H1 (cell line): ENCODE measurements around the gene TATDN2. TPM values are rescaled to one million over a fixed set of nuclear protein-coding genes. Genes with fewer than 3 reads are reported as not detected.

ENCODE experiments used
- CTCF ChIA-PET: fragments of 300-600 bp; sonication (Branson Sonifier 250); formaldehyde crosslinking; loops from one replicate; lab custom pipeline; 2021; ENCODE audit not compliant: partially characterized antibody; lab: Charles Lee
- POLR2A ChIA-PET: fragments of 300-600 bp; sonication (Branson Sonifier 250); formaldehyde crosslinking; loops from one replicate; lab custom pipeline; 2021; ENCODE audit warnings: inconsistent platforms; ENCODE audit not compliant: partially characterized antibody; lab: Charles Lee
- DNase-seq, 2 experiments: peaks; one replicate each; pipeline versions ENCODE4 v3.0.0 to v3.0.0-alpha.2; 2010 to 2022; ENCODE audit warnings: low spot score in 2 of 2, low read depth in 1 of 2, mixed read lengths in 1 of 2
- FAIRE-seq: peaks from 2 replicates; lab custom pipeline; 2011; peaks lifted over from hg19 to GRCh38; lab: Jason Lieb, UNC
- H2AFZ ChIP-seq: 2 replicates; pipeline ENCODE4 v1.8.1; 2012; ENCODE audit warnings: low read length, inconsistent platforms
- H2AK5ac ChIP-seq: 2 replicates; pipeline ENCODE4 v1.6.1; 2013; ENCODE audit warnings: low read depth, low read length
- H2BK120ac ChIP-seq: replicated peaks from 2 replicates; pipeline ENCODE3; 2013; ENCODE audit warnings: low read depth, low read length, inconsistent platforms
- H2BK12ac ChIP-seq: 2 replicates; pipeline ENCODE4 v1.6.1; 2013; ENCODE audit warnings: low read depth, low read length
- H2BK15ac ChIP-seq: 2 replicates; pipeline ENCODE4 v1.6.1; 2013; ENCODE audit warnings: low read length
- H2BK20ac ChIP-seq: 2 replicates; pipeline ENCODE4 v1.6.1; 2013; ENCODE audit warnings: low read length
- H2BK5ac ChIP-seq: 2 replicates; pipeline ENCODE4 v1.6.1; 2013; ENCODE audit warnings: low read depth, low read length
- H3K14ac ChIP-seq: 2 replicates; pipeline ENCODE4 v1.6.1; 2013; ENCODE audit warnings: inconsistent platforms; ENCODE audit not compliant: insufficient read length
- H3K18ac ChIP-seq: 2 replicates; pipeline ENCODE4 v1.6.1; 2013; ENCODE audit warnings: low read length; ENCODE audit errors: extremely low read depth
- H3K23ac ChIP-seq: 2 replicates; pipeline ENCODE4 v1.6.1; 2013; ENCODE audit warnings: inconsistent platforms; ENCODE audit not compliant: insufficient read length
- H3K23me2 ChIP-seq: 2 replicates; pipeline ENCODE4 v1.6.1; 2013; ENCODE audit warnings: low read depth, low read length
- H3K27ac ChIP-seq: 2 replicates; pipeline ENCODE4 v1.6.1; 2011; ENCODE audit warnings: low read depth, low read length, inconsistent platforms
- H3K27me3 ChIP-seq, 4 experiments: replicated peaks in 1 of 4; 1 replicate in 1 of 4; 2 replicates in 3 of 4; pipeline versions ENCODE4 v1.6.1 to v1.8.1; 2011 to 2013; ENCODE audit warnings: low read length in 3 of 4, mild to moderate bottlenecking in 3 of 4, inconsistent platforms in 2 of 4, mixed read lengths in 2 of 4, moderate library complexity in 1 of 4; ENCODE audit not compliant: control insufficient read depth in 3 of 4, insufficient read depth in 3 of 4; ENCODE audit errors: extremely low read depth in 1 of 4
- H3K36me3 ChIP-seq, 4 experiments: 2 replicates each; pipeline versions ENCODE4 v1.6.1 to v1.8.1; 2011 to 2013; ENCODE audit warnings: mild to moderate bottlenecking in 4 of 4, low read length in 3 of 4, moderate library complexity in 2 of 4, control low read depth in 1 of 4, inconsistent platforms in 1 of 4; ENCODE audit not compliant: insufficient read depth in 4 of 4, control insufficient read depth in 2 of 4
- H3K4ac ChIP-seq: replicated peaks from 2 replicates; pipeline ENCODE3; 2013; ENCODE audit warnings: low read length, low read depth, mixed read lengths, inconsistent platforms; ENCODE audit not compliant: insufficient read length
- H3K4me1 ChIP-seq, 4 experiments: replicated peaks in 1 of 4; 1 replicate in 1 of 4; 2 replicates in 3 of 4; pipeline versions ENCODE4 v1.6.1 to v1.8.1; 2011 to 2013; ENCODE audit warnings: low read length in 3 of 4, inconsistent platforms in 2 of 4, mixed read lengths in 1 of 4; ENCODE audit not compliant: insufficient read depth in 4 of 4, control insufficient read depth in 3 of 4
- H3K4me2 ChIP-seq, 2 experiments: 2 replicates each; pipeline versions ENCODE4 v1.6.1 to v1.8.1; 2011 to 2013; ENCODE audit warnings: low read depth in 2 of 2, low read length in 2 of 2, control low read depth in 1 of 2, inconsistent platforms in 1 of 2, mild to moderate bottlenecking in 1 of 2; ENCODE audit not compliant: insufficient read depth in 1 of 2
- H3K4me3 ChIP-seq, 4 experiments: fragments of 200-600, 300-600 bp in 1 of 4; sonication (generic), shearing (Covaris generic), sonication (Bioruptor Twin) in 1 of 4; 2 replicates each; pipeline versions ENCODE4 v1.5.1 to v1.8.1; 2011 to 2016; ENCODE audit warnings: low read length in 4 of 4, low read depth in 3 of 4, control low read depth in 2 of 4, inconsistent platforms in 2 of 4, mild to moderate bottlenecking in 2 of 4, mixed read lengths in 1 of 4, moderate library complexity in 1 of 4; ENCODE audit not compliant: insufficient read depth in 2 of 4; ENCODE audit errors: extremely low read depth in 1 of 4
- H3K56ac ChIP-seq: replicated peaks from 2 replicates; pipeline ENCODE3; 2013; ENCODE audit warnings: low read depth, mild to moderate bottlenecking, mixed read lengths, low read length, inconsistent platforms; ENCODE audit not compliant: insufficient read length
- H3K79me1 ChIP-seq: 2 replicates; pipeline ENCODE4 v1.6.1; 2013; ENCODE audit warnings: low read depth, low read length, control low read depth
- H3K79me2 ChIP-seq, 2 experiments: 2 replicates each; pipeline versions ENCODE4 v1.6.1 to v1.8.1; 2012 to 2013; ENCODE audit warnings: low read length in 2 of 2, mild to moderate bottlenecking in 2 of 2, inconsistent platforms in 1 of 2; ENCODE audit not compliant: insufficient read depth in 2 of 2, control insufficient read depth in 1 of 2
- H3K9ac ChIP-seq, 4 experiments: replicated peaks in 1 of 4; 1 replicate in 1 of 4; 2 replicates in 3 of 4; pipeline versions ENCODE4 v1.6.1 to v1.8.1; 2011 to 2013; ENCODE audit warnings: low read depth in 3 of 4, low read length in 3 of 4, control low read depth in 2 of 4, mild to moderate bottlenecking in 2 of 4, moderate library complexity in 2 of 4, inconsistent platforms in 1 of 4; ENCODE audit errors: extremely low read depth in 1 of 4
- H3K9me3 ChIP-seq, 2 experiments: 2 replicates each; pipeline versions ENCODE4 v1.6.1 to v1.8.1; 2012 to 2013; ENCODE audit warnings: mild to moderate bottlenecking in 2 of 2, moderate library complexity in 2 of 2, control low read depth in 1 of 2, inconsistent platforms in 1 of 2, low read depth in 1 of 2, low read length in 1 of 2, mixed read lengths in 1 of 2; ENCODE audit not compliant: insufficient read depth in 2 of 2
- H4K20me1 ChIP-seq, 2 experiments: replicated peaks in 1 of 2; 2 replicates each; pipeline versions ENCODE3 to v1.8.1; 2011 to 2013; ENCODE audit warnings: inconsistent platforms in 2 of 2, low read length in 2 of 2, mild to moderate bottlenecking in 1 of 2; ENCODE audit not compliant: insufficient read depth in 2 of 2, control insufficient read depth in 1 of 2
- H4K5ac ChIP-seq: 2 replicates; pipeline ENCODE4 v1.6.1; 2013; ENCODE audit warnings: low read length, low read depth, mixed read lengths, inconsistent platforms; ENCODE audit not compliant: insufficient read length
- H4K8ac ChIP-seq: 2 replicates; pipeline ENCODE4 v1.8.0; 2013; ENCODE audit warnings: mild to moderate bottlenecking, moderate library complexity, low read length, inconsistent platforms; ENCODE audit not compliant: insufficient read depth; ENCODE audit errors: extremely low read depth
- H4K91ac ChIP-seq: replicated peaks from 2 replicates; pipeline ENCODE3; 2013; ENCODE audit warnings: low read length, mixed read lengths, inconsistent platforms; ENCODE audit not compliant: insufficient read length
- CBX5 ChIP-seq: fragments of 300-800, 300-1000 bp; sonication (generic); IDR thresholded peaks from 2 replicates; pipeline ENCODE4 v1.7.1; 2016; ENCODE audit warnings: antibody characterized with exemption, low read length, low read depth
- CHD1 ChIP-seq: IDR thresholded peaks from 2 replicates; pipeline ENCODE4 v1.6.1; 2012; ENCODE audit warnings: low read depth, low read length, improper control_type of control experiment
- EGR1 ChIP-seq: IDR thresholded peaks from 2 replicates; pipeline ENCODE4 v1.6.1; 2011; ENCODE audit warnings: low read depth, low read length, borderline replicate concordance
- EZH2 ChIP-seq: fragments of 200-600 bp; sonication (generic); IDR thresholded peaks from 2 replicates; pipeline ENCODE4 v1.7.1; 2012; ENCODE audit warnings: low read depth, mild to moderate bottlenecking, moderate library complexity, low read length, inconsistent platforms; ENCODE audit not compliant: severe bottlenecking
- FOSL1 ChIP-seq: IDR thresholded peaks from 2 replicates; pipeline ENCODE4 v1.6.1; 2011; ENCODE audit warnings: mild to moderate bottlenecking, low read depth, low read length, moderate library complexity; ENCODE audit not compliant: insufficient read depth
- HDAC6 ChIP-seq: IDR thresholded peaks from one replicate; pipeline ENCODE4 v1.7.1; 2012; ENCODE audit warnings: low read depth, mild to moderate bottlenecking, inconsistent platforms, low read length, moderate library complexity
- JUN ChIP-seq: IDR thresholded peaks from 2 replicates; pipeline ENCODE4 v1.6.1; 2011; ENCODE audit warnings: low read depth, mild to moderate bottlenecking, improper control_type of control experiment, low read length
- NRF1 ChIP-seq: IDR thresholded peaks from 2 replicates; pipeline ENCODE4 v1.6.1; 2011; ENCODE audit warnings: mild to moderate bottlenecking, low read depth, low read length, improper control_type of control experiment
- PHF8 ChIP-seq: fragments of 200-600 bp; sonication (generic); conservative IDR thresholded peaks from 2 replicates; pipeline ENCODE4 v1.7.1; 2012; ENCODE audit warnings: low read depth, mild to moderate bottlenecking, inconsistent platforms, low read length, moderate library complexity
- RAD21 ChIP-seq, 2 experiments: IDR thresholded peaks in 1 of 2; conservative IDR thresholded peaks in 1 of 2; 2 replicates each; pipeline ENCODE4 v1.6.1; 2011; ENCODE audit warnings: low read depth in 2 of 2, low read length in 2 of 2, improper control_type of control experiment in 1 of 2, inconsistent platforms in 1 of 2, mild to moderate bottlenecking in 1 of 2, moderate library complexity in 1 of 2
- RXRA ChIP-seq: IDR thresholded peaks from 2 replicates; pipeline ENCODE4 v1.6.1; 2011; ENCODE audit warnings: low read depth, mild to moderate bottlenecking, low read length, moderate library complexity; ENCODE audit not compliant: insufficient read depth
- SP1 ChIP-seq: IDR thresholded peaks from 2 replicates; pipeline ENCODE4 v1.6.1; 2011; ENCODE audit warnings: low read depth, low read length
- SRF ChIP-seq: IDR thresholded peaks from 2 replicates; pipeline ENCODE4 v1.6.1; 2011; ENCODE audit warnings: mild to moderate bottlenecking, low read depth, low read length, moderate library complexity
- TEAD4 ChIP-seq: IDR thresholded peaks from 2 replicates; pipeline ENCODE4 v1.6.1; 2012; ENCODE audit warnings: low read depth, low read length, inconsistent platforms, mixed read lengths
- WGBS, 2 experiments: shearing (Covaris generic) in 1 of 2; methylation state at CpG; one replicate each; pipeline versions ENCODE4 v1.1.6 to v1.1.7; 2013 to 2015; ENCODE audit warnings: low lambda C conversion rate in 2 of 2, mixed read lengths in 2 of 2, inconsistent platforms in 1 of 2, low coverage in 1 of 2, missing lambda C conversion rate in 1 of 2; ENCODE audit not compliant: insufficient replicate concordance in 2 of 2, insufficient coverage in 1 of 2, insufficient read length in 1 of 2; ENCODE audit errors: extremely low coverage in 1 of 2, missing lambda C conversion rate in 1 of 2; 5-methylcytosine and 5-hydroxymethylcytosine counted together
- polyA plus RNA-seq, 7 experiments: library from polyadenylated mRNA; depleted of rRNA in 3 of 7; stranded (reverse) in 5 of 7; unstranded in 2 of 7; fragments of >200 nt in 5 of 7; fragments of 200-250 nt in 2 of 7; gene quantifications; 1 replicate in 5 of 7; 2 replicates in 1 of 7; 4 replicates in 1 of 7; pipeline versions ENCODE4 v1.2.1 to v1.2.3, GENCODE V29; 2011 to 2013; ENCODE audit warnings: missing spikeins in 2 of 7, mixed read lengths in 2 of 7
- total RNA-seq: library from RNA; stranded (reverse); fragmentation: NEBNext Ultra II Directional; extraction: Animal tissue kit (Norgen Biotek cat#: 25700); gene quantifications from 2 replicates; pipeline ENCODE4 v1.2.1, GENCODE V29; 2021

The TATDN2 gene
- total and polyA plus RNA-seq, 2 of the 8 experiments (the other 6 are each of a cell fraction or from before 2014, with no cell fraction given), result 12.1 to 34.8 TPM

DNA sequence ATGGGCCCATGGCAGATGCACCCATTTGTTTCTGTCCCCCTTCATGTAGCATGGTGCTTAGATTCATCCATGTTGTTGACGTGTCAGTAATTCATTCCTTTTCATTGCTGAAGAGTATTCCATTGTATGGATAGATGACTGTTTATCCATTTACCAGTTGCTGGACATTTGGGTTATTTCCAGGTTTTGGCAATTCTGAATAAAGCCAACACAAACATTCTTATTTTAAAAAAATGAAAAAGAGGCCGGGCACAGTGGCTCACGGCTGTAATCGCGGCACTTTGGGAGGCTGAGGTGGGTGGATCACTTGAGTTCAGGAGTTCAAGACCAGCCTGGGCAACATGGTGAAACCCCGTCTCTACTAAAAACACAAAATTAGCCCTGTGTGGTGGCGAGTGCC lies 18.7 kb upstream of the TATDN2 start:
- ChIA-PET CTCF (interaction anchor here (0.6 to 1.3 kb wide), 2 partner anchors 34 to 108 kb away, joined by 4 to 7 read pairs; no protein-coding TSS in a partner anchor), POLR2A (interaction anchor here (0.6 kb wide), 1 partner anchor 14 kb away, joined by 3 read pairs; no protein-coding TSS in a partner anchor)
- Histone ChIP-seq H3K4me2 (no peak overlapping the region), H3K9me3 (no peaks in the 10 kb centered on the region), H3K4ac (no peak overlapping the region), H4K20me1 (no peaks in the 10 kb centered on the region), H3K27ac (no peak overlapping the region), H3K4me1 (peaks cover 2 to 15% (median 8%) of the 10 kb centered on the region in 4 experiments), H4K8ac (no peak overlapping the region), H3K56ac (no peak overlapping the region), H3K36me3 (no peaks in the 10 kb centered on the region; a peak in 1 of 8 replicates), H3K79me1 (no peaks in the 10 kb centered on the region), H4K91ac (no peak overlapping the region), H2BK5ac (no peak overlapping the region), H3K23me2 (peaks cover under 1% of the 10 kb centered on the region; the same call in 1 of the 2 replicates), H3K18ac (no peak overlapping the region), H3K27me3 (no peaks in the 10 kb centered on the region), H2AK5ac (no peak overlapping the region), H3K23ac (no peak overlapping the region), H2BK15ac (no peak overlapping the region), H3K14ac (no peak overlapping the region), H2BK120ac (no peak overlapping the region), H2BK20ac (no peak overlapping the region), H3K9ac (no peak overlapping the region), H2BK12ac (no peak overlapping the region), H4K5ac (no peak overlapping the region), H3K4me3 (no peak overlapping the region), H2AFZ (no peak overlapping the region), H3K79me2 (no peaks in the 10 kb centered on the region)
- TF ChIP-seq SRF (no peak), RAD21 (IDR thresholded peaks at IDR 0.05 in 1 of 2, conservative IDR thresholded peaks at IDR 0.05 in 1 of 2; ENCODE audit: low read depth in 2 of 2, low read length in 2 of 2) (no peak), NRF1 (no peak), PHF8 (no peak), JUN (no peak), EZH2 (no peak), CBX5 (no peak), FOSL1 (no peak), HDAC6 (no peak), EGR1 (no peak), SP1 (no peak), RXRA (no peak), TEAD4 (no peak), CHD1 (no peak)
- WGBS, 2 experiments, result 93% methylated on average over 7 of the region's 7 CpGs; no CpG with 5 or more reads in 1 of the 2 experiments
- DNase-seq (no peak), FAIRE-seq (no peak)
